CD4-positive, alpha-beta T cell treated with Interleukin-10 for 1 hour (primary cell): Measurements from ENCODE around the gene MXD4.

Experiments used
- DNase-seq: peaks from one replicate; pipeline ENCODE4 v3.0.0-alpha.2; 2020

MXD4 gene

DNA sequence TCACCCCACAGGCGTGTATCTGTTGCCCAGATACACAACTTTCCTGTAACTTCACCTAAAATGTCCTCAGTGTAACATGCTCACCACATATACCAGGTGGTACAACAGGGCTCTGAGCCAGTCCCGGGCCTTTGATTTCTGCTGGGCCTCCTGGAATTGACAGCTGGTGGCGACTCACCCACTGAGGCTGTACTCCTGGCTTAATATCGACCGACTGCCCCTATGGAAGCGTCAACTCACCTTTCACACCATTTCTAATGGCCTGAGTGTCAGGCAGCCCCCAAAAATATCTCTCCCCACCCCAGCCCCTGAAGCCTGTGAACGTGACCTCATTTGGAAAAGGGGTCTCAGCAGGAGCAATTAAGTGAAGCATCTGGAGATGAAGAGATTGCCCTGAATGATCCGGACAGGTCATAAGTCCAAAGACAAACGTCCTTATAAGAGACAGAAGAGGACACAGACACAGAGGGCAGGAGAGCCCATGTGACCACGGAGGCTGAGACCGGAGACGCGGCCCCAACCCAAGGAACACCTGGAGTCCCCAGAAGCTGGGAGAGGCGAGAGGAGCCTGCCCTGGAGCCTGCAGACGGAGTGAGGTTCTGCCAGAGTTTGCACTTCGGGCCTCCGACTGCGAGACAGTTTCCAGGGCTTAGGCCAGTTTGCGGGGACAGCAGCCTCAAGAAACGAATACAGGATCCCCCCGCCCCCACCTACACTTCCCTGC, 12.6 kb upstream of the MXD4 start:
- DNase-seq: no peak

DNA sequence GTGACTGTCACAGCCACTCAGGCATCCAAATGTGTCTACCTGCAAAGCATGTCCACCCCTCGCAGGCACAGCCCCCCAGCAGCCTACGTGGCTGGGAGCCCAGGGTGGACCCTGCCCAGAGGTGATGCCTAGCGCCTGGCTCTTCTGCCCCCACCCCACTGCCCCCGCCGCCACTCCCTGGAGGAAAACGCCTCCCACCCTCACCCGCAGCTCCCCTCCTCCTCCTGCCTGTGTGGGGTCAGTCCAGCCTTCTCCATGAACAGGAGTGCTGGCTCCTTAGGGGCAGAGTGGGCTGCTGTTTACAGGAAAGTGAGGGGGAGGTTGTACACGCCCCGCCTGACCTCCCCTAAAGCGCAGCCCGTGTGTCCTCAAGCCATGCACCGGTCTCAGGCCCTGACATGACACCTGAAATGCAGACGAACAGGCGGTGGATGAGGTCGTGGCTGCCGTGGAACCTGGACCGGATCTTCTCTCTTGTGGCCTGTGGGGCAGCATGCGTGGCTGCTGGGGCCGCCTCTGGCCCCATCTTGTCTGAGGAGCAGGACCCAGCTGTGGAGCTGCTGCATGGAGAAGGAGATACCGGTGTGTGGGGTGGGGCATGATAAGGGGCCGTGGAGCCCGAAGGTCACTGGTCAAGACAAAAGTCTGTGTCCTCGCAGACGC, 11.9 kb upstream of the MXD4 start:
- no peak for DNase-seq

DNA sequence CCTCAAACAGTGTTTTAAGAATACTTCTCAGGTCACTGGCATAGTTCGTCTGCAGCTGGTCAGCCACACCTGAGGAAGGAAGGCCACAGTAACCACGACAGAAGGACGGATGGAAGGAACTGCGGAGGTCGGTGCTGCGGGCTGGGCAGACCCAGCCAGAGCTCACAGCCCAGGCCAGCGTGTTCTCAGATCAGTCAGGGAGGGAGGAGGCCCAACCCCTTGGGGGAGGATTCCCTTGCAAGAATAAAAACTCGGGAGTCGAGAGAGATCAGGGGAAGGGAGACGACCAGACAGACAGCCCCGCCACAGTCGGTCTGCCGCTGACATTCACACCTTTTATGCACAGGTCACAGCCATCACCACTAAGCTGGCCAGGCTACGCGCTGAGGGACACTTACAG, 11.3 kb upstream of the MXD4 start:
- no peak for DNase-seq

DNA sequence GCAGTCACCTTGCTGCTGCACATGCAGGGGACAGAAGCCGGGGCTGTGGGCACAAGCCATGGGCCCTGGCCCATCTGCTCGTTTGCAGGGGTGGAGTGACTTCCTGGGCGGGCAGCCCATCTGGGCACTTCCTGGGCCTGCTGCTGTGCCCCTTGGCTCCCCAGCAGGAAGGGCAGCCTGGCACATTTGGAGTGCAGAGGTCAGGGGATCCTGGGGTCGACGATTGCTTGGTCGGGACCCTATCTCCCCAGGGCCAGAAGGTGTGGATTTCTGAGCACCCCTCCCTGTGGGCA, 10.9 kb upstream of the MXD4 start:
- no peak for DNase-seq

DNA sequence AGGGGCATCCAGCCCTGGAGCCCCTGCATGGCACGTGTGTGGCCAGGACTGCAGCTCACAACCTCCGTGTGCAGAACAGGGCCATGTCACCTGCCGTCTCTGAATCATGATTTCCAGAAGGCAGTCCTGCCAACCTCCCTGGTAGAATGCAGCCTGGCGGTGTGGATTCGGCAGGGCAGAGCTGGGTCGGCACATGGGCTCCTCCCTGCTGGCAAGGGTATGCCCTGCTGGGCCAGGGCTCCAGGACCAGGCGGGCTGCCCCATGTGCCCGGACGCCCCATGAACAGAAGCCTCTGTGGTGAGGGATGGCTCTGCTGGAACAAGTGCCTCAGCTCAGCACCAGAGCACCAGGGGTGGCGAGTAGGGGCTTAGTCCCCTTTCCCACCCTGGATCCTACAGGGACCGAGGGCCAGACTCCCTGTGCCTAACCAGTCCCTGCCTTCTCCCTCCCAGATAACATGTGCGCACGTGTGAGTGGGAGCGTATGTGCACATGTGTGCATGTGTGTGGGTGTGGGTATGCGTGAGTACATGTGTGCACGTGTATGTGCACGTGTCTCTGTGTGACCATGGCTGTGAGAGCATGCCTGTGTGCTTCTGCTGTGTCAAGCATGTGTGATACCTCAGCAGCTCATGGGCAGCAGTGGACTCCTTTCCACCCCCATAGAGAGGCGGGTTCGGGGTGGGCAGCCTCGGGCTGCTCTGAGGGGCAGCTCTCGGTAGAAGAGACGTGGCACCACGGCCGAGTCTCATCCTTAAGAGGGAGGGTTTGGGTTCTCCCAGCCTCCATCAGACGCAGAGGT, 10.3 kb upstream of the MXD4 start:
- DNase-seq: no peak

DNA sequence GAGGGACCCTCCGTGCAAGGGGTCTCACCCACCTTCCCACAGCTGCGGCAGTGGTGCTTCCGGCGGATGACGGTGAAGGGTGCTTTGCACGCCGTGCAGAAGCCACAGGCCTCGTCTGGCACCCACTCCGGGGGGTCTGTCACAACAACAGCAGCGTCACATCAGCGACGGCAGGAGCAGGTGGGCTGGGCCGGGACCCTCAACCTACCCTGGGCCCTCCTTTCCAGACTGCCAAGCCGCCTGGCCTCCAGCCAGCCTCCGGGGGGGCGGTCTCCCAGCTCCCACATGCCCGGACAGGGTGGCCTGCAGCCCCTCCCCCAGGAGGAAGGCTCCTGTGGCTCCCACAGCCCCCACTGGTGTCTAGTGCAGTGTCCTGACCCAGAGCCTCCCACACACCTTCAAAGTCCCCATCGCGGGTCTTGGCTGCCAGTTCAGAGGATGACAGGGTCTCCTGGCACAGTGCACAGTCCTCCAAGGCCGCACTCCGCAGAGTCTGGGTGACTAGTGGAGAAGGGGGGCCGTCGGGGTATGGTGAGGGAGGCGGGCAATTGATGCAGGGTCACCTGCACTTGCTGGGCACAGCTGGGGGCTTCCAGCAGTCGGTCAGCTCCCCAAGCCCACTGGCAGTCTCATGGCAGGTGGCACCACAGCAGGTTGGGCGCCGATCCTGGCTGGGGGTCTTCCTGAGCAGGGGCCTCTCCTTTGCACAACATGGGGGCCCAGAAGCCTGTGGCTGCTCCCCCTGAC, 9.5 kb upstream of the MXD4 start:
- no peak for DNase-seq

DNA sequence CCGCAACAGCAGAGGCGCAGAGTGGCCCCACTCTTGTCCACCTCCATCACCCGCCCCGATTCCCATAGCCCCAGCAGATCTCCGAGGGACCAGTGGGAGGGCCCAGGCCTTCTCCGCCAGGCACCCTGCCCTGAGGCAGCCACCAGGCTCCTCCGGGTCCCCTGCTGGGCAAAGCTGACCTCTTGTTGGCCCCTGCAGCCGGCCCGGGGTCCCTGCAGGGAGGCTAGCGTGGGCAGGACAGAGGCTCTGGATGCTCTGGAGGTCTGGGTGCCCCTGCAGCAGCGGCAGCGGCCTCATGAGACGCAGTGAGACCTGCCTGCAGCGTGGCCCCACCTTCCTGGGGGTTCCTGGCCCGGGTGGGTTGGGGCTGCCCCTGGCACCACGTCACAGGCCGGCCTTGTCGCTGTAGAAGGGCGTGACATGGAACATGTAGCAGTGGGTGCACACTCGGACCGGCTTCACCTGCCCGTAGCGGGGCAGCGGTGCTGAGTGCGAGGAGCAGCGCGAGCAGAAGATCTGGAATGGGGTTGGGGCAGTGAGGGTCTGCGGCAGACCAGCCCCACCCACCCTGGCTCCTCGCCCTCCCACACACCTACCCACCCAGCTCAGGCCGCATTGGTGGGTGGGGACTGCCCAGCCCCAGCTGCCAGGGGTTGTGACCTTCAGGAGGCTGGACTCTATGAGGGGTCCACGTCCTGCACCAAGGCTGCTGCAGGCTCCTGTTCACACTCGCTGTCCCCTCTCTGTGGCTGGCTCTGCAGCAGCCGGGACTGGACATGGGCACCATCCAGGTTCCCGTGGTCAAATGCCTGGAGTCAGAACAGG, 8.6 kb upstream of the MXD4 start:
- DNase-seq: no peak

DNA sequence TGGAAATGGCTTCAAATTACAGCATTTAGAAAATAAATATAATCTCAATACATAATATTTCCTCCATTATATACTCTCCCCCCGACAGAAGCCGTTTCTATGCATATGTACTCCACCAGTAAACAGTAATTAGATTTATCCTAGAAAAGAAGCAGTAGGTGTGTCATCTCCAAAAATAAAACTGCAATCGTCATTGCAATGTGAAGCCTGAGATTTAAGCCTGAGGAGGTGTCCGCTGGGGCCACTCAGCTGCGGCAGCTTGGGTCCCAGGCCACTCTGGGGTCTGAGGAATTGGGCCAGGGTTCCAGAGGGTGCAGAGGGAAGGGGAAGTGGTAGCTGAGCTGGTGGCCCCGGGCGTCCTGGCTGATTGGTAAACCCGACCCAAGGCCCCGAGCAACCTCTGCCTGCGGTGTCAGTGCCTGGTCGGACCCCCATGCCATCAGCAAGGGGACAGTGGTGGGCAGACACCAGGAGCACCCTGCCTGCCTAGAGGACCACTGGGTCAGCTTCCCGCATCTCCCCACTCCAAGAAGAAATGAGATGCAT, 7.8 kb upstream of the MXD4 start:
- no peak for DNase-seq

DNA sequence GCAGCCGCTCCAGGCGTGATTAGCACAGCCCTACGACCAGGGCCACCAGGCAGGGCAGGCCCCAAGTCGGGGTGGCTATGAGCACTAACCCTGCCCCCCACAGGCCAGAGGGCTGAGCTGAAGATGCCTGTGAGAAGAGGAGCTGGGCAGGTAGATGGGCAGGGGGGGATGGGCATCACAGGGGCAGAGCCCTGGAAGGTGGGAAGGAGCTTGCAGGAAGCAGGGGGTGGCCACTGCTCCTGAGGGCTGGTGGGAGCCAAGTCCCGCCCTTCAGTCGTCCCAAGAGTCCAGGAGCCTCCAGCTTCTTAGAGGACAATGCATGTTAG, 7.3 kb upstream of the MXD4 start:
- DNase-seq: no peak

DNA sequence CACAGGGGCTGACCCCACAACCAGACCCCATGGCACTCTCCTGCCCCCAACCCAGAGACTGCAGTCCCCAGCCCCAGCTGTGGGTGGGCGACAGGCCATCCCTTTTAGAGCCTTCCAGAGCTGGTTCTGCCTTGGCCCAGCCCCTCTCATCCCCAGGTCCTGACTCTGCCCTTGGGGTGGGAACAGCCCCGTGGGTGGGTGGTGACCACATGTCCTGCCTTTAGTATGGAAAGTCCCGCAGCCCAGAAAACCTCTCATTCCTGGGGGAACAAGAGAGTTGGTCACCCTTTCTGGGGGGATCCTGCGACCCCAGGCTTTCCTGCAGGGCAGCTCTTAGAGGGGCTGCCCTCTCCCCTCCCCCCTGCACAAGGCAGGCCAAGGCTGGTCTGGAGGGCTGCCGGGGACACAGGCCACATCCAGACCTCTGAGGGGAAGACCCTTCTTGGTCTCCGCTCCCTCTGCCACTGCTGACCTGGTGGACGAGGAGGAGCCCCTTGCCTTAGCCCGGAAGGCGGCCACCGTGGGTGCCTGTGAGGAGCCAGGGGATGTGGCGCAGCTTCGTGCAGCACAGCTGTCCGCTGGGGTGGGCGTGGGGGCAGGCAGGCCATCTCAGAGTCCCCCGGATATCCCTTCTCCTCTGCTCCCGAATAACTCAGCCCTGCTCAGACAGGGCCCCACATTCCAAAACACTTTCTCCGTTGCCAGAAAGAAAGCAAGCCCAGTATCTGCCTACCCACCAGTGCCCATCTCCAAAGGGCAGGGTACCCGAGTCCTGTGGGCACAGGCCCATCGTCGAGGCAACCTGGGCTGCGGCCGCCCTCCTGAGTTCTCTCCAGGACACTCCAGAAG, 6.7 kb upstream of the MXD4 start:
- no peak for DNase-seq

DNA sequence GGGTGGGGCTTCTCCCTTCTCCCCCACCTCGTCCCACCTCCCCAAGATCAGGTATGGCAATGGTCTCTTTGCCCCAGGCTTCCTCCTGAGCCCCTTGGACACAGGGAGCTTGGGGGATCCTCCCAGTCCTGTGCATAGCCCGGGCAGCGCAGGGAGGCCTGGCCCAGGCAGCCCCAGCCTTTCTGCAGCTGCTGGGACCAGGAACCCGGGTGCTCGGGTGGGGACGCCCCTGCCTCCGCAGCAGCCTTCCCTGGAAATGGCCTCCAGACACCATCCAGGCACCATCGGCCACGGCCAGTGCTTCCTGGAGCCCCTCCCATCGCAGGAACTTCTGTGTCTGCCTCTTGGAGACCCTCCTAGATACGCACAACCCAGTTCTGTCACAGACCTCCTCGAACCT, 5.9 kb upstream of the MXD4 start:
- no peak for DNase-seq

DNA sequence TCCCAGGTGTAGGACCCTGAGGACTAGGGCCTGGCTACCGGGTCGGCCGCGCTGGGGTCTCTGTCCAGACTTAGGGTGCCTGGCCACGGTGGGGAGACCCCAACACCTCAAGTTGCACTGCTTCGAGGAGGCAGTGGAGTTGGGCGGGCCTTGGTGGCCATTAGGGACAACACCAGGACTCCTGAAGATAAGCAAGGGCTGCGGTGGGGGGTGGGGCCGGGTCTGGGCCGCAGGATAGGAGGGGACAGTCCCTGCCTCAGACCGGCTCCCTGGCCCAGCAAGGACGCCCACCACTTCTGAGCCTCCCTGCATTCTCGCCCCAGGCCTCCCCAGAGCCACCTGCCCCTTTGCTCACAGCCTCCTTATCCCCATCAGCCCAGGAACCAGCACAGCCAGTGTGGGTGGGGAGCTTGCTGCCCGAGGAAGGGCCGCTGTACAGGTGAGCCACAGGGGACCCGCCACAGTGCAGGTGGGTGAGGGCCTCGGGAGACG, 5.5 kb upstream of the MXD4 start:
- DNase-seq: no peak

DNA sequence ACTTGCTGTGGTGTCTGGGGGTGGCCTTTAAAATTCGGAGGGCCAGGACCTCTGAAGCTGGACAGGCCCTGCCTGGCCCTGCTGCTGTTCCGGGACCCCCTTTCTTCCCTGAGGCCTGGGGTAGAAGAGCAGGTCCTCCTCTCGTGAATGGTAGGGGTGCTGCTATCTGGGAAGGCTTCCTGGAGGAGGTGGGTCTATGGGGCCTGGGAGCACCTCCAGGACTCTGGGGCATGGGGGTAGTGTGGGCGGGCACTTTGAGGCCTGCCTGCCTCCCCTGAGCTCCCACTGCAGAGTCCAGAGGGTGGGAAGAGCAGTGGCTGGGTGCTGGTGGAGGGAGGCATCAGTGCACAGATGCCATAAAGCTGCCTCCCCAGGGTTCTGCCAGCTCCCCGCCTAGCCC, 4.9 kb upstream of the MXD4 start:
- DNase-seq: no peak

DNA sequence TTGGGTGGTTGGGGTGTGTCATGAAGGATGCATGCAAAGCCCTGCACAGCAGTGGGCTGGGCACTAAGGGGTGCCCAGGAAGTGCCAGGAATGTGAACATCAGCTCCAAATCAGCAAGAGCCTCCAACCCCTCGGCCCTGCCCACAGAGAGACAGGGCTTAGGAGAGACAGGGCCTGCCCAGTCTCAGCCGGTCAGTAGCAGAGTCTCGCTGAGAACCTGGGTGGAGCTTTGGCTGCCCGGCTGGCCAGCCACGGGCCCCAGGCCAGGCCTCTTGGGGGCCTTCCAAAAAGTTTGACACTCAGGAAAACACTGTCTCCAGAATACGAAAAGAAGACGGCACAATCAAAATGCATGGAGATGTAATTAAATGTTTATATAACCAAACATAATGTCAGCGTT, 4.3 kb upstream of the MXD4 start:
- DNase-seq: no peak

DNA sequence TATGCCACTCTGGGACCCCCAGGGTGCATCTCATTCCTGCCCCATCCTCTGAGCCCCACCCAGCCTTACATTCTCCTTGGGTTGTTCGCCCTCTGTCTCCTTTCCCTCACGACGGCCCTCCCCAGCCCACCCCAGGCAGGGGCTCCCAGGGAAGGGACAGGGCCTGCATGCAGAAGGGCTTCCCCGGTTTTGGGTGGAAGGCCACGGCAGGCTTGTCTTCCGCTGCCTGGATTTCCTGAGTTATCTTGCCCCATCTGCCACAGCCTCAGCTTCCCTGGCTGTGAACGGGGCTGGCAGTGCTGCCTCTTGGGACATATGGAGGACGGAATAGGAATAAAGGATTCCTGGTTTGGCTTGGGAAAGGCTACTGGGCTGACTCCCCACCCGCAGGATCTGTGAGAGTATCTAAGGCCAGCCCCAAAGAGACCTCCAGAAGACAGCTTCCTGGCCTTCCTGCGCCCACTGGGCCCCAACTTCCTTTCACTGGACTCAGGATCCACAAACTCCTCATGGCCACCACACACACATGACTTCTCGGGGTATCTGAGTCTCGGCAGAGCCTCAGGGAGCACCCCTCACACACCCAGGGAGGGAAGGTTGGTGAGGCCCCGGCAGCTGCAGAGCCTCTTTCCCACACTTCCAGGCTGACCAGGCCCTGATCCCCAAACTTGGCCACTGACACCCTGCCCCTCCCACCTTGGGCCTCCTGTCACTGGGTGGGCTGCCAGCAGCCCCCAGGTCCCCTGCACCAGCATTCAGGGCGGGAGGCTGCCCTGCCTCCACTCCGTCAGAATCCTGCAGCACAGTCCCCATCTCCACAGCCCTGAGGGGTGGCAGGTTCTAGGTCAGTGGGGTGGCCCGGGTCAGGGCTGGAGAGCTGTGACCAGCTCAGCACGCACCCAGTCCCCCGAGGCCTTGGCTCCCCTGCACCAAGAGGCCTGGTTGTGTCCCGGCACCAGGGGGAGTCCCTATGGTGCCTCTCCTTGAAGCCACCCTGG, 3.5 kb upstream of the MXD4 start:
- DNase-seq: no peak

DNA sequence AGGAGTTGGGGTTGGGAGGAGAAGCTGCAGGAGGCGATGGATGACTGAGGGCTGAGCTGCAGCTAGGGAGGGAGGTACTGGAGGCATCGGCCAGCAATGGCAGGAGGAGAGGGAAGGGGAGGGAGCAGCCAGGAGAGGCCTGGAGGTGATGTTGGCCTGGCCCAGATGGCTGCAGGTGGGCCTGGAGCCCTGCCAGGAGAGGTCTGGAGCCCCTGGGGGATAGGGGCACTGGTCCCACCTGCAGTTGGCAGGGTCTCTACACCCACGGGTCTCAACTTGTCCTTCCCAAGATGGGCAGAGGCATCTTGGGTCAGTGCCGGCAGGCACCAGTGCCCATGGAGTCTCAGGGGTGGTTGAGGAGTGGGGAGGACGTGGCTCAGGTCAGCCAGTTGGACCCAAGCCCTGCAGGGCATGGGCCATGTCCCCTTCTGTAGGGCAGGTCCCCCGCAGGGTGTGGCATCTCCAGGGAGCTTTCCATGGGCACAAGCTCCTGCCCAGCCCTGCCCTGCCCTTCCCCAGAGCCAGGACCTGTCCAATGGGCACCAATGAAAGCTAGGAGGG, 2.7 kb upstream of the MXD4 start:
- DNase-seq: no peak

DNA sequence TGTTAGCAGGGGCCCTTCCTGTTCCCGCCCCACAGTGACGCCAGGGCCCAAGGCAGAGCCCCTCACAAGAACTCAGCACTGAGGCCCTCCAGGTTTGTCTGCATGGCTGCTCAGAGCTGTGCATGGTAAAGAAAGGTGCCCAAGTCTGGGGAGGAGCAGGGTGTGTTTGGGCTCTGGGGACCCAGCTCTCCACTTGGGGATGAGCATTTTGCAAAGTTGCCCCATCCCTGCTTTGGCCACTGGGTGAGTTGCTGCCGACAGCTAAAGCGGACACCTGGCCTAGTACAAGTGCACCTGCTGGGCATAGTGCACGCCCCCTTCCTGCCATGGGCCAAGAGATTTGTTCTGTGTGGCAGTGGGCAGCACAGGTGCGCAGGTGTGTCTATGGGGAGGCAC, 2.0 kb upstream of the MXD4 start:
- no peak for DNase-seq

DNA sequence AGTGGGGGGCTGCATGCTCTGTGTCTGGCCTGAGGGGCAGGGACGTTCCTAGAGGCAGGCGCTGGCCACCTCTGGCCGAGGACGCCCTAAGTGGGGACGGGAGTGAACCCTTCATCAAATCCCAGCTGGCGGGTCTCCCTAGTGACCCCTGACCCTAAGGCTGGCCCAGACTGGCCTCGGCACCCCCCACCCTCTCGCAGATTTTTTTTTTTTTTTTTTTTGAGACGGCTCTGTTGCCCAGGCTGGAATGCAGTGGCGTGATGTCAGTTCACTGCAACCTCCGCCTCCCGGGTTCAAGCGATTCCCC, 988 bp upstream of the MXD4 start:
- no peak for DNase-seq

DNA sequence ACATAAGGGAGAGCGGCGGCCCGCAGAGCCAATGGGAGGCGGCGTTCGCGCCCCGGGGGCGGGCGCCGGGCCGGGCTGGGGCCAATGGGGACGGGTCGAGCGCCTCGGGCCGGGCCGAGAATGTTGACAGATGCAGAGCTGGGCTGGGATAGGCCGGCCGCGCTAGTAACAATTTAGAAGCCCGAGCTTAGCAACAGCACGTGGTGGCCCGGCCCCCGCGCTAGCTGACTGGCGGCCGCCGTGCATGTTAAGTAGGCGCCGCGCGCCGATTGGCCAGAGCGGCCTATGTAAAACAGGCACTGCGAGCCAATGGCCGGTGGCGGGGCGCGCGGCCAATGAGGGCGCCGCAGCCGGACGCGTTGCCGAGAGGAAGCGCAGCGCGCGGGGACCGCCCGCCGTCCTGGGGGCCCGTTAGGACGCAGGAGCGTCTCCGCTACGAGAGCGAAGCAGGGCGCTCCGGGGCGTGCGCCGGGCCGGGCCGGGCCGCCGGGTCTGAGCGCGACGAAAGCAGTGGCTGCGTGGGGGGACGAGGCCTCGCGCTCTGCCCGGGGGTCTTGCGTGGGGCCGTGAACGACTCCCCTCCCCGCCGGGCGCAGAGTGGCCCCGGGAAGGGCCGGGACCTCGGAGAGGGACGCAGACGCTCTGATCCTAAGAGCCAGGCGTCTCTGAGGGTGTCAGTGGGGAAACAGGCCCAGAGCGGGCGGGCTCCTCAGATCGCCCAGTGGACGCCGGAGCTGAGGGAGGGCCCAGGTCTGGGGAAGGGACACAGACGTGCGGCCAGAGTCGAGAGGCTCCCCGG, 435 bp upstream of the MXD4 start:
- peak; percentile 99 for DNase-seq
